Type B pancreatic cell (in vitro differentiated cells): ENCODE measurements around the gene DYNLT5. TPM values are rescaled to one million over a fixed set of nuclear protein-coding genes. Genes with fewer than 3 reads are reported as not detected.
"Not testable (repeated sequence)": the region's sequence is repeated elsewhere in the genome, so short reads cannot be mapped to it uniquely, and the experiment has no call there.

Source experiments
- DNase-seq: peaks from one replicate; pipeline ENCODE4 v3.0.0; 2021; ENCODE audit warnings: mixed read lengths; ENCODE audit not compliant: unreplicated experiment; ENCODE audit errors: extremely low spot score
- H3K27ac Mint-ChIP-seq: 2 replicates; pipeline ENCODE4 v1.8.0; 2021; ENCODE audit warnings: mild to moderate bottlenecking, mixed read lengths
- H3K27me3 Mint-ChIP-seq: 2 replicates; pipeline ENCODE4 v1.8.0; 2021; ENCODE audit warnings: mixed read lengths
- H3K36me3 Mint-ChIP-seq: 2 replicates; pipeline ENCODE4 v1.8.0; 2021; ENCODE audit warnings: mixed read lengths
- H3K4me1 Mint-ChIP-seq: one replicate; pipeline ENCODE4 v1.8.0; 2021; ENCODE audit warnings: mixed read lengths; ENCODE audit not compliant: unreplicated experiment
- H3K4me3 Mint-ChIP-seq: 2 replicates; pipeline ENCODE4 v1.8.0; 2021; ENCODE audit warnings: mild to moderate bottlenecking, mixed read lengths
- H3K9me3 Mint-ChIP-seq: 2 replicates; pipeline ENCODE4 v1.8.0; 2021; ENCODE audit warnings: mixed read lengths
- total RNA-seq: library from RNA; stranded (reverse); gene quantifications from 2 replicates; pipeline ENCODE4 v1.2.1, GENCODE V29; 2021; ENCODE audit warnings: low replicate concordance
- TF ChIP-seq, protein P1 (sequence below): fragments of 200-600 bp; sonication (generic); conservative IDR thresholded peaks from 2 replicates; pipeline ENCODE4 v1.5.0; 2021; ENCODE audit warnings: antibody characterized with exemption, mild to moderate bottlenecking

Gene DYNLT5
- total RNA-seq, 1 donor from 2014 or later = 4.1 TPM

- Mint-ChIP-seq H3K27me3 (peaks cover 11% of the 10 kb centered on the region), H3K9me3 (no peaks in the 10 kb centered on the region), H3K4me3 (no peak overlapping the region), H3K27ac (no peak overlapping the region), H3K36me3 (no peaks in the 10 kb centered on the region), H3K4me1 (peaks cover 4% of the 10 kb centered on the region)
- TF ChIP-seq, protein P1, sequence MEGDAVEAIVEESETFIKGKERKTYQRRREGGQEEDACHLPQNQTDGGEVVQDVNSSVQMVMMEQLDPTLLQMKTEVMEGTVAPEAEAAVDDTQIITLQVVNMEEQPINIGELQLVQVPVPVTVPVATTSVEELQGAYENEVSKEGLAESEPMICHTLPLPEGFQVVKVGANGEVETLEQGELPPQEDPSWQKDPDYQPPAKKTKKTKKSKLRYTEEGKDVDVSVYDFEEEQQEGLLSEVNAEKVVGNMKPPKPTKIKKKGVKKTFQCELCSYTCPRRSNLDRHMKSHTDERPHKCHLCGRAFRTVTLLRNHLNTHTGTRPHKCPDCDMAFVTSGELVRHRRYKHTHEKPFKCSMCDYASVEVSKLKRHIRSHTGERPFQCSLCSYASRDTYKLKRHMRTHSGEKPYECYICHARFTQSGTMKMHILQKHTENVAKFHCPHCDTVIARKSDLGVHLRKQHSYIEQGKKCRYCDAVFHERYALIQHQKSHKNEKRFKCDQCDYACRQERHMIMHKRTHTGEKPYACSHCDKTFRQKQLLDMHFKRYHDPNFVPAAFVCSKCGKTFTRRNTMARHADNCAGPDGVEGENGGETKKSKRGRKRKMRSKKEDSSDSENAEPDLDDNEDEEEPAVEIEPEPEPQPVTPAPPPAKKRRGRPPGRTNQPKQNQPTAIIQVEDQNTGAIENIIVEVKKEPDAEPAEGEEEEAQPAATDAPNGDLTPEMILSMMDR = no peak
- DNase-seq = no peak
Observed at GRCh38 chr1:66778969-66779368, 26.7 kb downstream of the DYNLT5 start.

DNA sequence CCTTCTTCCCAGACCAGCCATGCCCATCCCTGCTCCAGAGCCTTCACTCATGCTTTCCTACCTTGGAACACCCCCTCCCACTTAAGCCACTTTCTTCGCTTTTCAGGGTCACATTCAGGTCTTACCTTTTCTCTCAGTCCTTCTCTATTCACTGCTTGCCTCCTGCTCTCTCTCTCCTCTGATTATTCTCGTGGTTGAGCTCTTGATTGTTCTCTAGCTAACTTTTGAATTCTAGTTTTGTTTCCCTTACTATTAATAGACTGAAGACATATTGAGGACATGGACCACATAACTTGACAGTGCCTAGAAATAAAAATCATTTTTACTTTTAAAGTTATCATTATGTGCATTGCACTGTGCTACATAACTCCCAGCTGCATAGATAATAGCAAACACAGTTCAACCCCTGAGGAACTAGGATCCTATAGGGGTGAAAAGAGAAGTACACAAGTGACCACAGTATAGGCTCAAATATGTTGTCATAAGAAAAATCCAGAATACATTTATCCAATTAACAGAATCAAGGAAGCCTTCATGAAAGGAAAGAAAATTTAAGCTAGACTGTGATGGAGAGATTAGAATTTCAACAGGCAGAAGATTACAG is 27.3 kb downstream of the DYNLT5 start:
- H3K9me3 Mint-ChIP-seq = no peaks in the 10 kb centered on the region
- peaks cover 4% of the 10 kb centered on the region for H3K4me1 Mint-ChIP-seq
- no peak overlapping the region for H3K4me3 Mint-ChIP-seq
- peaks cover 11% of the 10 kb centered on the region for H3K27me3 Mint-ChIP-seq
- TF ChIP-seq, protein P1 = no peak
- no peak for DNase-seq
- no peak overlapping the region for H3K27ac Mint-ChIP-seq
- H3K36me3 Mint-ChIP-seq = no peaks in the 10 kb centered on the region

- not testable (repeated sequence) for DNase-seq, H3K36me3 Mint-ChIP-seq, H3K4me3 Mint-ChIP-seq, H3K27me3 Mint-ChIP-seq, H3K9me3 Mint-ChIP-seq, H3K4me1 Mint-ChIP-seq, H3K27ac Mint-ChIP-seq
Observed at GRCh38 chr1:66785800-66786199, 33.5 kb downstream of the DYNLT5 start.

DNA sequence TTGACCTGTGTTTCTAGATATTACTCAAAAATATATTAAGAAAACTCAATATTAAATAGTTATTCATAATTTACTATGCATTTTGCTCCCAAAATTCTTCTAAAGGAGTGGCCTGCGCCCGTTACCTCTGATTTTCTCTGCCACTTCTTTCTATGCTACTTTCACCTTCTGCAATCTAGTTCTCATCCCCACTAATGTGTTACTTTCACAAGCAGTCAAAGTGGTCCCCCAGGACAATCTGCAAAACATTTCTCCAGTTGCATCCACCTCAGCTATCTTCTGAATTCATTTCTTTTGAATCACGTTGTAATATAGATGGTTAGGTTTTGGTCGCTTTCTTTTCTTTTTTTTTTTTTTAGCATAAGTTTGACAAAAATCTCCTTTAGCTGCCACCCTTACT is 35.4 kb downstream of the DYNLT5 start:
- Mint-ChIP-seq H3K4me1 (no peaks in the 10 kb centered on the region), H3K27me3 (no peaks in the 10 kb centered on the region), H3K36me3 (no peaks in the 10 kb centered on the region), H3K9me3 (no peaks in the 10 kb centered on the region), H3K4me3 (no peak overlapping the region), H3K27ac (no peak overlapping the region)
- no peak for DNase-seq
- TF ChIP-seq, protein P1 = no peak

GRCh38 chr1:66788231-66788939 is 36.1 kb downstream of the DYNLT5 start:
- H3K27me3 Mint-ChIP-seq = no peaks in the 10 kb centered on the region
- no peaks in the 10 kb centered on the region for H3K4me1 Mint-ChIP-seq
- no peaks in the 10 kb centered on the region for H3K9me3 Mint-ChIP-seq
- H3K4me3 Mint-ChIP-seq = no peak overlapping the region
- no peaks in the 10 kb centered on the region for H3K36me3 Mint-ChIP-seq
- no peak overlapping the region for H3K27ac Mint-ChIP-seq
- no peak for DNase-seq
- TF ChIP-seq, protein P1 = no peak
